ENCODE data around the gene SNRNP25.
A peak's percentile ranks its signal among the peaks of the same experiment; 100 is the strongest.

SNRNP25 gene

DNA sequence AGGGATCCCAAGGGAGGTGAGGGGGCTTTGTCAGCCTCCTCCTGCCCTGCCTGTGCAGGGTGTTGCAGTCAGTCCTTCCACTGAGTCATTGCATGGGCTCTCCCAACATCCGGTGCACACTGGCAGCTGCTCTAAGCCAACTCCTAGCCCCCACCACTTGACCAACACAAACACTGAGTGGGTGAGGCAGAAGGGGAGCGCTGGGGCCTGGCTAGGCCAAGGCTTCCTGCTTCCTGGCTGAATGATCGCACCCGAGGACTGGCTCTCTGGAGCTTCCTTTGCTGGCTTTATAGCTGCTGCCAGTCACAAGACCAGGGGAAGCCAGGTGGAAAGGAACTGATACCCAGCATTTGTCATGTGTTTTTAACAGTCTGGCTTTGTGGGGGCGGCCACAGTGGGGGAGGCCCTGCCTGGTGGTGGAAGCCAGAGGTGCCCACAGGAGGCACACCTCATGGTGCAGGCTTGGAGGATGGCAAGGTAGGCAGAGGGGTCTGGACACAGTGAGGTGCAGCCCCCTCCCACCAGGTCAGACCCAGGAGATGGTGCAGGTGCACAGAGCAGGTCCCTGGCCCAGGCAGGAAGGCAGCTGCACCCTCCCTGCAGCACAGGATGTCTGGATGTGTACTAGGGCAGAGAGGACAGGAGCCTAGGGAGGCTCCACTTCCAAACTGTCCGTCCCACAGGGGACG, 31.2 kb downstream of the SNRNP25 start:
- no peak for TF ChIP-seq POLR2A (IDR thresholded peaks at IDR 0.05; ENCODE audit: low read depth, low read length)
- FAIRE-seq, result peak; percentile 87
- peak; percentile 98 for DNase-seq (ENCODE audit: insufficient read length, low spot score)

DNA sequence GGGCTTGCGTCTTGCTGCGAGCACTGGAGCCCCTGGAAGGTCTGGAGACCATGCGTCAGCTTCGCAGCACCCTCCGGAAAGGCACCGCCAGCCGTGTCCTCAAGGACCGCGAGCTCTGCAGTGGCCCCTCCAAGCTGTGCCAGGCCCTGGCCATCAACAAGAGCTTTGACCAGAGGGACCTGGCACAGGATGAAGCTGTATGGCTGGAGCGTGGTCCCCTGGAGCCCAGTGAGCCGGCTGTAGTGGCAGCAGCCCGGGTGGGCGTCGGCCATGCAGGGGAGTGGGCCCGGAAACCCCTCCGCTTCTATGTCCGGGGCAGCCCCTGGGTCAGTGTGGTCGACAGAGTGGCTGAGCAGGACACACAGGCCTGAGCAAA, 31.8 kb downstream of the SNRNP25 start:
- DNase-seq (ENCODE audit: insufficient read length, low spot score), result no peak
- no peak for FAIRE-seq
- no peak for TF ChIP-seq POLR2A (IDR thresholded peaks at IDR 0.05; ENCODE audit: low read depth, low read length)

DNA sequence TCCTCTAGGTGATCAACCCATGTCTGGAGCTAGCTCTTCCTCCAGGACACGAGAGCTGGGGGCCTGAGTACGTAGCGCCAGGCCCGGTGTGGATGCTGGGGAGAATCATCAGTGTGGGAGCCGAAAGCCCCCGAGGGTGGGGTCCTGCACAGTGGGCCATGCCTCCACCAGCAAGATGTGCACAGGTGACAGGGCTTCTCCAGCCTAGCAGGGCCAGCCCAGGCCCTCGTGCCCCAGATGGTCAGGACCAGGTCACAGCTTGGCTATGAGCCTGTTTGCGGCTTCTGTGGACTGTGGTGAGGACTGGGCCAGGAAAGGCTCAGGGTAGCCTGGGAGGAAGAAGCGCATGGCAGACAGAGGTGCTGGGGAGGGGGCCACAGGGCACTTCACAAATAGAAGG, 32.2 kb downstream of the SNRNP25 start:
- FAIRE-seq (no peak), DNase-seq (ENCODE audit: insufficient read length, low spot score) (no peak)
- no peak for TF ChIP-seq POLR2A (IDR thresholded peaks at IDR 0.05; ENCODE audit: low read depth, low read length)

DNA sequence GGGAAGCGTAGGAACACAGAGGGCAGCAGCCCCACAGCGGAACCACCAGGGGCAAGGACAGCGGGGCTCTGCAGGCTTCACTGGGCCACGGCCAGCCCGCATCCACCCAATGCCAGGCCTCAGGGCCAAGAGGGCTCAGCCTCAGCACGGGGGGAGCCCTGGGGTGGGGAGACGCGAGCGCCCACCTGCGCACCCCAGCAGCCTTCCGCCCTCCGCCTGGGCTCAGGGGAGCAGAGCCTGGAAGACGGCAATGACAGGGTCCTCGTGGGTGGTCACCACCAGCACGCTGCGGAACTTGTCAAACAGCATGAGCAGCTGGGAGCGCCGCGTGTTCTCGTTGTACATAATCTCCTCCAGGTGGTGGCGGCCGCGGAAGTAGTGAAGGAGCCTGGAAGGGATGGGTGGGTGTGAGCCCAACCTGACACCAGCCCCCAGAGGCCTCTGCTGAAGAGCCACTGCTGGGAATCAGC, 32.9 kb downstream of the SNRNP25 start:
- FAIRE-seq, result no peak
- TF ChIP-seq POLR2A (IDR thresholded peaks at IDR 0.05; ENCODE audit: low read depth, low read length), result no peak
- no peak for DNase-seq (ENCODE audit: insufficient read length, low spot score)

DNA sequence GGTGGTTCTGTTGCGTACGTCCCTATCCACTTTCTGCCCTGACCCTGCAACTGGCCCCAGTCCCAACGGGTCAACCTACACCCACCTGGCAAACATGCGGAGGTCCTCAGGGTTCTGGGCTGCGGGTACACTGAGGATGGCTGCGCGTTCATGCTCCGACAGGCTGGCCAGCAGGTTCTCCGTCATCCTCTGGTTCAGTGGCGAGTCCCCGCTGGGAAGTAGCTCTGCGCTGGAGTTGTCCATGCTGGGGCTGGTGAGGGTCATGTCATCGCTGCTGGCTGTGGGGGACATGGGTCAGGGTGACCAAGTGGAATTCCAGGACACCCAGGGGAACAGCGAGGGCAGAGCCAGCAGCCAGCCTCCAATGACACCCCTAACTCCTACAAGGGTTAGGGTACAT, 35.0 kb downstream of the SNRNP25 start:
- FAIRE-seq (no peak), DNase-seq (ENCODE audit: insufficient read length, low spot score) (no peak)
- TF ChIP-seq POLR2A (IDR thresholded peaks at IDR 0.05; ENCODE audit: low read depth, low read length), result no peak

DNA sequence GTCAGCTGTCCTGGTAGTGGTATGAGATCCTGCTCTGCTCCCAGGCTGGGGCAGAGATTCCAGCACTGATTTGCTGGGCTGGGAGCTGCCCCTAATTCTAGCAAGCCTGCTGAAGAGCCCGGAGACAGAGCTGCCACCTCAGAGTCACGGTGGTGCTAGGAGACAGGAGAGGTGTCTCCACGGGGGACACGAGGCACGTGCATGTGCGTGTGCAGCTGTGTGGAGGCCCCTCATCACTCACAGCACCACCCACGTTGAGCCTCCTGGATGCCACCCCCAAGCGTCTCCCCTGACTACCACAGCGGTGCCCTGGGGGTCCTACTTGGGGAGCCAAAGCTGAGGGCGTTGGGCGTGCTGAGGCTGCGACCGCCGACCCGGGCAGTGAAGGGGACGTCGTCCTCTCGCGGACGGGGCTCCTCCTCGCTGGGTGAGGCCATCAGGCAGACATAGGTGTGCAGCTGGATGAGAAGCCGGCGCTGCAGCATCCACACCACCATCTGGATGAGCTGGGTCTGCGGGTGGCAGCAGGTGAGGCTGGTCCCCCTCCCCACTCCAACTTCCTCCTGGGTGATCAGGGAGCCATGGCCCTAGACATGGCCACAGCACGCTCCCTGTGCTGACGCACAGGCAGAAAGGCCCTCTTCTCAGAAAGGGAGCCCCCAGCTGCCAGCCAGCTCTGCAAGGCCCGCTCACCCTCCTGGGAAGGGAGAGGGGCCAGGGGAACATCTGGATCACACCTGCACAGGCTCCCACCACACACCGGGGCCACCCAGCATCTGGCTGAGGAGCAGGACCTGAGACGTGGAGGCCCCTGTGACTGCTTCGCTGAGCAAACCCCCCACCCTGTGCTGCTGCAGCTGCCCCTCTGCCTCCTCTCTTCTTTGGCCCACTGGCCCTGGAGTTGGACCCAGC, 36.0 kb downstream of the SNRNP25 start:
- TF ChIP-seq POLR2A (IDR thresholded peaks at IDR 0.05; ENCODE audit: low read depth, low read length), result no peak
- DNase-seq (ENCODE audit: insufficient read length, low spot score) (no peak), FAIRE-seq (no peak)

DNA sequence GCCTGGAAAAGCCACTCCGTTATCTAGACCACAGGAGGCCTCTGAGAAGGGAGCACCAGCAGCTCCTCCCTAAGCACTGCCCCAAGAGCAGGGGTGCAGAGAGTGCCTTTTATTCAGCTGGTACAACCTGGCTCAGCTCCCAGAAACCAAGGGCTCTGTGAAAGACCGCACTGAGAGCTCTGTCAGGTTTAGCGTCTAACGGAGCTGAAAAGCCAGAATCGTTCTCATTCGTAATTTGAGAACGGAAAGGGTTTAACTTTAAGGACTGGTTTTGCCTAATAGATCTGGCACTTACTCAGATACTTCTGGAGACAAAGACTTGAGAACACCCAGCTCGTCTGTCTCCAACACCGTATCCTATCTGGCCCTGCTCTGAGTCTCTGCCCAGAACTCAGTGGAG, 37.9 kb downstream of the SNRNP25 start:
- no peak for FAIRE-seq
- no peak for DNase-seq (ENCODE audit: insufficient read length, low spot score)
- TF ChIP-seq POLR2A (IDR thresholded peaks at IDR 0.05; ENCODE audit: low read depth, low read length), result no peak

DNA sequence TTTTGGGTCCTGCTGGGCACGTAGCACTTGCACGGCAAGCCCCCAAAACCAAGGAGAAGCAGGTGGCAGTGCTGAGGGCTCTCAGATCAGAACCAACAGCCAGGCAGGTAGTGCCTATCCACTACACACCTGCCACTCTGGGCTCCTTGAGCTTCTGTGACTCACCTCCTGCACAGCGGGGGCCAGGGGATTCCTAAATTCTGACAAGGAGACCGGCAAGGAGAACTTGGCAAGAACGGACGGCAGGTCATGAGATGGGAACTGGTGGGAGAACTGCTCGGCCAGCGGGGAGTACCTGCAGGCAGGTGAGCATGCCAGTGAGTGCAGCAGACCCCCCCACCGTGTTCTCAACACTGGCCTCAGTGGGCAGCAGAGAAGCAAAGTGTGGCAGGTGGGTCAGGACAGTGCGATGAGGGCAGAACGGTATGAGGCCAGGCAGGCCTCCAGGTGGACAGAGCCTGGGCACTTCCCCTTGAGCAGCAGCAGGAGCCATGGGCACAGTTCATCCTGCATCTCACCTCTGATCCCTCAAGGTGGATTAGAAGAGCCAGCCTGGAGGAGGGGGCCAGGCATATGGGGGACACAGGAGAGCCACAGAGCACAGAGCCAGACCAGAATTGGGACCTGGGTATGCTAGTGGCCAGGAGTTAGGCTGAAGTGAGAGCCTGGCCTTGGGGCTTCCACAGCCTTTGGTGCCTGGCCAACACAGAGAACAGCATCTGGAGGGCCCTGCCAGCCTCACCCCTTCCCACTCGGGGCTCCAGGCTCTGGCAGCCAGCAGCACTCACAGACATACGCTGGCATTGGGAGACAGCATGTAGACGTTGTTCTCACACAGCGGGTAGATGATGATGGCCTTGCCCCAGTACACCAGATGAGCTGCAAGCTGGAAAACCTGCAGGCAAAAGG, 39.1 kb downstream of the SNRNP25 start:
- DNase-seq (ENCODE audit: insufficient read length, low spot score) (no peak), FAIRE-seq (no peak)
- no peak for TF ChIP-seq POLR2A (IDR thresholded peaks at IDR 0.05; ENCODE audit: low read depth, low read length)

DNA sequence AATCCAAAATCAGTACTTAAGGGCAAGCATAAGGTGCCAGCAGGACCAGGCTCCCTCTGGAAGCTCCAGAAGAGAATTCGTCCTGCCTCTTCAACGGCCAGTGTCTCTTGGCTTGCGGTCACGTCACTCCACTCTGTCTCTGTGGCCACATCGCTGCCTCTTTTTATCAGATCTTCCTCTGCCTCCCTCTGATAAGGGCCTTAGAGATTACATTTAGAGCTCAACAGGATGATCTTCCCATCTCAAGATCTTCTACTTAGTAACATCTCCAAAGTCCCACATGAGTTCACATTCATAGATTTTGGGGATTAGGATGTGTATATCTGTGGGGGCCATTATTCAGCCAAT, 41.3 kb downstream of the SNRNP25 start:
- no peak for DNase-seq (ENCODE audit: insufficient read length, low spot score)
- TF ChIP-seq POLR2A (IDR thresholded peaks at IDR 0.05; ENCODE audit: low read depth, low read length), result no peak
- no peak for FAIRE-seq

DNA sequence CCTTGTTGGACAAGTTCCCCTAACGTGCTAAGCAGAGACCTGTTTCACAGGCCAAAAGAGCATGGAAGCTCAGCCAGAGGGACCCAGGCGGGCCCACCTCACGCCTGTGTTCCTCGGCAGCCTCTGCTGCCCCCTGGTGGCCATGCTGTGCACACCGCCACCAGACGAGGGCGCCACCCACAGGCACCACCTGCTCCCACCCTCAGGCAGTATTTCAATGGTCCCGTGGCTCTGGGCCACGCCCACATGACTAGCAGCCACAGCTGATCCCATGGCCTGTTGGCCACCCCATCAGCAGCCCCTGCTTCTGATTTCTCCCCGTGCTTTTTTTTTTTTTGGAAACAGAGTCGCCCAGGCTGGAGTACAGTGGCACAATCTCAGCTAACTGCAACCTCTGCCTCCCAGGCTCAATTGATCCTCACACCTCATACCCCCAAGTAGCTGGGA, 43.3 kb downstream of the SNRNP25 start:
- peak; percentile 91 for DNase-seq (ENCODE audit: insufficient read length, low spot score)
- TF ChIP-seq POLR2A (IDR thresholded peaks at IDR 0.05; ENCODE audit: low read depth, low read length), result no peak
- FAIRE-seq, result peak; percentile 15

DNA sequence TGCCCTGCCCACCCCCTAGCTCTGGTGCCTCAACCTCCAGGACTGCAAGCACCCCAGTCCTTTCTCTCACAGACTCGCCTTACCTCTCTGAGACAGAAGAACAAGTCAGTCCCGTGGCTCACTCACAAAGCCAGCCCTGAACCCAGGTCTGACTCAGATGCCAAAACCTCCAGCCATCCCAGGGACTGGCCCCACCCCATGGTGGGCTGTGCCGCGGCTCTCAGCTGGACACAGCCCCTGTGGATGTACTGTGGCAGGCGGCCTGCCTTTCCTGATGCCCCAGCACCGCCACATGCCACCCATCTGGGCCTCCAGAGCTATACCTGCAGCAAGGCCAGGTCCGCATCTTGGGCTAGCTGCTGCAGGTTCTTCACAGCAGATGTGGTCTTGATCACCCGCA, 44.2 kb downstream of the SNRNP25 start:
- DNase-seq (ENCODE audit: insufficient read length, low spot score) (peak; percentile 87), FAIRE-seq (no peak)
- TF ChIP-seq POLR2A (IDR thresholded peaks at IDR 0.05; ENCODE audit: low read depth, low read length), result no peak

DNA sequence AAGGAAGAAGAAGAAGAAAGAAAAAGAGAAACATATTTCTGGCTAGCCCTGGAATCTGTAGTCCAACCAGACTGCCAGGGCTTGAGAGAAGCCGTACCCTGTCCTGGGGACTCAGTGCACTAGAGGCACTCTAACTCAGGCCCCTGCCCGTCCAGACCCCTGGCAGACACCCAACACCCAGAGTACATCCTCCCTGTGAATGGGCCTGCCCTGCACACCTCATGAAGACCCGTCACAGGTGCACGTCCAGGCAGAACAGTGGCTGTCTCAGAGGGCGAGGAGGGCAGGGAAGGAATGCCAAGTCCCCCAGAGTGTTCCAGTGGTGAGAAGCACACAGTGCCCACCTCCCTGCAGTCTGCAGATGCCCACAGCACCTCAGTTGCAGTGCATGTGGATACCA, 47.4 kb downstream of the SNRNP25 start:
- DNase-seq (ENCODE audit: insufficient read length, low spot score) (no peak), FAIRE-seq (no peak)
- TF ChIP-seq POLR2A (IDR thresholded peaks at IDR 0.05; ENCODE audit: low read depth, low read length), result no peak

DNA sequence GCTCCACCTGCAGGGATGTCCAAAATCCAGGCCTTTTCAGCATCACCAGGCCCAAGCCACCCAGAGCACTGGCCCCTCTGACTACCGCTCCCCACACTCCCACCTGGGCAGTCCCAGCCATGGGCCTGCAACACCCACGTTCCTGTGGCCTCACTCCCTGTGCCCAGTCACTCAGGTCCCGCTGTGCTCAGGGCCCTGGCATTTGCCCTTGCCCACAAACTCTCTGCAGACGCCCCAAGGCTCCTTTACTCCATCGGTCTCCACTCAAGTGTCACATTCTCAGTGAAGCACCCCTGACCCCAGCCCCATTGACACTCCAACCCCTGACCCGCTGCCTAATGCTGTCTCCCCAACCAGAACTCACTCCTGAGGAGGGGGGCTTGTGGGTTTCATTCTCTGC, 48.0 kb downstream of the SNRNP25 start:
- DNase-seq (ENCODE audit: insufficient read length, low spot score) (no peak), FAIRE-seq (no peak)
- TF ChIP-seq POLR2A (IDR thresholded peaks at IDR 0.05; ENCODE audit: low read depth, low read length), result no peak
